GM21786 (cell line): ENCODE results near the gene MTMR12.
A peak's percentile ranks its signal among the peaks of the same experiment; 100 is the strongest.
"Not testable (repeated sequence)": the region's sequence is repeated elsewhere in the genome, so short reads cannot be mapped to it uniquely, and the experiment has no call there.

Experiments used
- ATAC-seq: cut with Tn5 transposase; IDR thresholded peaks from one replicate; pipeline ENCODE4 v1.9.1; 2021; ENCODE audit not compliant: unreplicated experiment

MTMR12 gene

GRCh38 chr5:32325062-32325461, 12.3 kb upstream of the MTMR12 start:
- peak; percentile 76 for ATAC-seq

DNA sequence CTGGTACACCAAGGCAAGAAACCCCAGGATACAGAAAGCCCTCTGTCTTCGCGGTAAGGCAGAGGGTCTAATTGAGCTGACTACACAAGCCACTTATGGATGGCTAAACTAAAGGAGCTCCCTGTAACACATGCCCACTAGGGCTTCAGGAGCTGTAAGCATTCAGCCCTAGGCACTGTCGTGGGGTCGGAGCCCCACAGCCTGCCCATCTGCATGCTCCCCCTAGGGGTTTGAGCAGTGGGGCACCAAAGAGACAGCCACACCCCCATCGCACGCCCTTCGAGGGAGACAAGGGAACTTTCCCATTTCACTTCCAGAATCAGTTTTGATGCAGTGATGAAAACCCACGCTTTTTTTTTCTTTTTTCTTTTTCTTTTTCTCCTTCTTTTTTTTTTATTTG, 11.0 kb upstream of the MTMR12 start:
- ATAC-seq, result no peak

DNA sequence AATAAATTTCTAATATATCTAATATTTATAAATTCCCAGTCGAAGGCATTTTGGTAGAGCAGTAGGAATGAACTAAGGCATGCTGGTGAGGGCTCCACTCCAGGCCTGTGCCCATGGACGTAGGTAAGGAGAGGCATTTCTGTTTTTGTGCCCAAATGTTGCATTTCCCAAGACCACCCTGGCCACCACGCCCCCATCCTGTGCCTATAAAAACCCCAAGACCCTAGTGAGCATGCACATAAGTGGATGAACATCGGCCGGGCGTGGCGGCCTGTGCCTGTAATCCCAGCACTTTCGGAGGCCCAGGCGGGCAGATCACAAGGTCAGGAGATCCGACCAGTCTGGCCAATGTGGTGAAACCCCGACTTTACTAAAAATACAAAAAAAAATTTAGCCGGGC, 10.1 kb upstream of the MTMR12 start:
- ATAC-seq, result no peak

DNA sequence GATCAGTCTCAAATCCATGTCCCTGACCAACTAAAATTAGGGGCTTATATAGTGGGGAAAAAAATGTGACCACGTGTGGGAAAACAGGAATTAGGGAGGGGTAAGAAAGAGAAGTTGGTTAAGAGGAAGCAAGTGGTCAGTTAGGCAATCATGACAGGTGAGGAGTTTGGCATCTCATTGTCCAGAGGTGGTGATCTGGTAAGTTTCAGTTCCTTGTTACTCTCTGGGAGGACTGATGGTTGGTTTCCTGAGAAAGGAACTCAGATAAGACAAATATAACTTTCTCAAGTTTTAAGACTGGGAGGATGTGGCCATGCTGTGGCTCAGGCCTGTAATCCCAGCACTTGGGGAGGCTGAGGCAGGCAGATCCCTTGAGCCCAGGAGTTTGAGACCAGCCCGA, 9.0 kb upstream of the MTMR12 start:
- not testable (repeated sequence) for ATAC-seq

DNA sequence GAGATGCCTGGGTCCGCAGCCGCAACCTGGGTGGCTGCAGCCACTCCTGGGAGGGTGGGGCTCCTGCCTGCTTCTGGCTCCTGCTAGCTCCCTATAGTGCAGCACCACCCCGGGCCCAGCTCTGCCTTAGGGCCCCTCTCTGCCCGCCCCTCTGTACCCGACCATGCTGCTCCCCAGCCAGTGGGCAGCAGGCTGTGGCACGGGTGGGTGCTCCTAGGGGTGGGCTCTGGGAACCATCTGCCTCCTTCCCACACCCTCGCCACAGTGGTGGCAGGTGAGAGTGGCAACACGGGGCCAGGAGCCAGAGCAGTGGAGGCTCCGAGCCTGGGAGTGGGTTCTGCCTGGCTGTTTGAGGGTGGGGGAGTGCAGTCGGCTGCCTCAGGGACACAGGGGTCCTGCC, 7.8 kb upstream of the MTMR12 start:
- no peak for ATAC-seq

DNA sequence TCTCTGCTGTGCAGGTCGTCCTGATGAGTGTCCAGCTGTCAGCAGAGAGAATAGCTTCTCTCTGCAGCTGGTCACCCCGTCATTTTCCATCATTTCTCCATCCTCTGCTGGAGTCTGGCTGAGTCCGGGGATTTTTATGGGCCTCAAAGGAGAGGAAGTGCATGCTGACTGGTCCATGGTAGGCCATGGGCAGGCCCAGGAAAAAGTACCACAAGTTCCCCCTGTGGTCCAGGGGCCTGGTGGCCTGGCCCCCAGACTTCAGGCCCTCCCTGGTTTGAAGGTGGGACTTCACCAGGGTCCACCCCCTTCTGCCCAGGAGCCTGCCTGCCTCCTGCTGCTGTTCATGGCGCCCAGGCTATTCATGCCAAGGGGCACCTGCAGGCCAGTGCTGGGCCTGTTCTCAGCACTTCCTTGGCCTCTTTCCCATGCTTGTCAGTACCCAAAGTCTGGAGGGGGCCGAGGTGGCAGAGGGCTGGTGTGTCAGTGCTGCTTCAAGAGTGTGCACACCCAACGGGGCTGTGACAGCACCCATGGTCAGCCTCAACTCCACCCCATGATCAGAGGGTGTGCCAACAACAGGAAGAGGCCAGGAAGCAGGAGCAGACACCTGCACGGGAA, 7.3 kb upstream of the MTMR12 start:
- ATAC-seq, result no peak

DNA sequence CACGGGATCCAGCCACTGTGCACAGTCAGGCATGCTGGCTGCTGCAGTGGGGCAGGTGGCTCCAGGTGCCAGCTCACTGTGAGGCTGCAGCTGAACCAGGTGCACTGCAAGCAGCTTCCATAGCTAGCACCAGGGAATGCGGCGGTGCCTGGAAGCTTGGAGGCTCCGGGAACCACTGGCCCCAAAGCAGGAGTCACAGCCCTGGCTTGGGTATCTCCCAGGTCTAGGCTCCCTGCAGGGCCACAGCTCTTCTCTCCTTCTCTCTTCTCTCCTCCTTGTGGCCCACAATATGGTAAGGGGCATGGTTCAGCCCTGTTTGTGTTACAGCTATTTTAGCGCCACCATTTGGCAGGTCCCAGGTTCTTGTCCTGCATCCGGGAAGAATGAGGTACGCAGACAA, 6.7 kb upstream of the MTMR12 start:
- ATAC-seq, result no peak

- no peak for ATAC-seq
Measured at GRCh38 chr5:32317041-32317440, 4.3 kb upstream of the MTMR12 start.

GRCh38 chr5:32315221-32316014, 2.7 kb upstream of the MTMR12 start:
- ATAC-seq, result no peak

GRCh38 chr5:32314658-32315057, 1.9 kb upstream of the MTMR12 start:
- ATAC-seq, result no peak

DNA sequence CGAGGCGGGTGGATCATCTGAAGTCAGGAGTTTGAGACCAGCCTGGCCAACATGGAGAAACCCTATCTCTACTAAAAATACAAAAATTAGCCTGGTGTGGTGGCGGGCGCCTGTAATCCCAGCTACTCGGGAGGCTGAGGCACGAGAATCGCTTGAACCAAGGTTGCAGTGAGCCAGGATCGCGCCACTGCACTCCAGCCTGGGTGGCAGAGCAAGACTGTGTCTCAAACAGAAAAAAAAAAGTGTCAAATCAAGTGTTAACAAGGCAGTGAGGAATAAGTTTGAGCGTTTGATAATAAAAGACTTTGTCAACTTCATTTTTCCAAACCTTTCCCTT, 1.4 kb upstream of the MTMR12 start:
- not testable (repeated sequence) for ATAC-seq

- peak; percentile 15 for ATAC-seq
Measured at GRCh38 chr5:32312197-32312594, 543 bp downstream of the MTMR12 start.

DNA sequence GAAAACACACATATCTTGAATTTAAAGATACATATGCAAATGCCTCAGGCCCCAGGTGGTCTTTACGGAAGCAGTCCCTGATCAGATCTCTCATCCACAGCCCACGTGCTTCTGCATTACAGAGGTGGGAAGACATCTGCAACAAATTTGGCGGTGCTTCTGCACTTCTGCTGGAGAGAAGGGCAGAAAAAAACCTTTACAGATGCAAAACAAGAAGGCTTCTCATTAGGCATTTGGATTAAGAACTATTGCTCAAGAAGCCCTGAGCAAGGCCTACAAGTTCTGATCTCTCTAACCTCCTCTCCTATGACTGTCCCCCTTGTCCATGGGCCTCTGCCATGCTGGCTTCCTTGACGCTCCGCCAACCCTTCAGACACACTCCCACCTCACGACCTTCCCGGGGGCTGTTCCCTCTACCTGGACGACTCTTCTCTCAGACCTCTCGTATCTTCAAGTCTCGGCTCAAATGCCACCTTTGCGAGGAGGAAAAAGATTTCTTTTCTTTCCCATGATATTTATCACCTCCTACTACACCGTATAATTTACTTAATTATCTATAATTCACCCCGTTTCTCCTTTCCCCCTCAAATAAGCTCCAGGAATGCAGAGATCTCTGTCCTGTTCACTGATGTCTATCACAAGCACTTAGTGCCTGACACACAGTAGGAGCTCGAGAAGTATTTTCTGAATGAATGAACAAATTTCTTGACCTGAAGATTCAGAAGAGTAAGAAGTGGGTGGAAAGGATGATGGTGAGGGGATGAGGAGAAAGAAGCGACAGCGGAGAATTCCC, 1.1 kb downstream of the MTMR12 start:
- ATAC-seq, result no peak

GRCh38 chr5:32309761-32310160, 3.0 kb downstream of the MTMR12 start:
- ATAC-seq, result no peak

GRCh38 chr5:32308946-32309345, 3.8 kb downstream of the MTMR12 start:
- no peak for ATAC-seq

- ATAC-seq, result no peak
Measured at GRCh38 chr5:32307769-32308194, 5.0 kb downstream of the MTMR12 start.

DNA sequence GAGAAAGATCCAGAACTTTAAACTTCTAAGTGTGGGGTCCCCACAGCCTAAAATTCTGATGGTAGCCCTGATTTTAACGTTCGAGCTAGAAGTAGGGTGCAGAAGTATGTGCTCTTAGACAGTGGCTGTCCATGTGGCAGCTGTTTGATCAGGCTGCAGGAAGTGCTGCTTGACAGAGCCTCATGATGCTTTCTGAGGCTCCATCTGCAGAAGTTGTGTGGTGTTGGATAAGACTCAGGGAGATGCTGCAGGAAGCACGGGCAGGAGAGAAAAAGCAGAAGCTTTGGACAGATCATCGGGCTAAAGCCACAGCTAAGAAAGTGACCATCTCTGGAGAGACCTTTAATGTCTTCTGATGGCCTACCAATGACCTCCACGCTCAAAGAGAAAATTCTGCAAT, 8.1 kb downstream of the MTMR12 start:
- no peak for ATAC-seq

GRCh38 chr5:32303755-32304120, 9.0 kb downstream of the MTMR12 start:
- ATAC-seq, result no peak

DNA sequence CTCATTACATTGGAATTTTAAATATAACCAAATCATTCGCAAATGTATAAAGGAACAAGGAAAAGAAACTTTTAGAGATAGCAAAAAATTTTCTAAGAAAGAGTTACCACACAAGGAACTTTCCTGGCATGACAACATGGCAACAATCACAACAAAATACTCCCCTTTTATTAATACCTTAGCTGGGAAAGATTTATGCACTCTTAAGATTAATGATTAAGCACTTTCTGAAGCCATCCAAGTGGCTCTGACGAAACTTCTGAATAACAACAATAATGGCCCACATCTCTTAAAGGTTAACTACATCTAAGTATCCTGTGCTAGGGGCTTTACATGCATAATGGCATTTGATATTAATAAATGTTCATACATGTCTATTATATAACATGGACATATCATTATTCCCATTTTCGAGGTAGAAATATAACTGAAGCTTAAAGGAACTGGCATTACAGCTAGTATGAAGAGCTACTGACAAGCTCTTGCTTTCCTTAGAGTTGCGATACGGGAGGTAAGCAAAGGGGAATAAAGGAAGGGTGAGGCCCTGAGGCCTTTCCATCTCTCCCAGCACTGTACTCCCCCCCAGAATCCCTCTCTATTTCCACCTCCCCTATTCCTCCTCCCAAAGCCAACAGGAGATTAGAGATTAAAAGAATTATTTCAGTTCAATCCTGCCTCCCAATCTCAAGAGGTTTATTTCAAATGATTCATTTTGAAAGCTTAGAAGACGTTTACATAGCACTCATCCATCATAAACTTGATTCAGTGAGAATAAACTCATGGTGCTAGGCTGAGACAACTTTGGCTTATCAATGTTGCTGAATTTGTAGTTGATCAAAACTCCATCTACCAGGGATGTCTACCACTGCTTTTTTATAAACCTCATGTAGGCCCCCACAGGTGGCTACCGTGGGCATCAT, 9.6 kb downstream of the MTMR12 start:
- no peak for ATAC-seq

DNA sequence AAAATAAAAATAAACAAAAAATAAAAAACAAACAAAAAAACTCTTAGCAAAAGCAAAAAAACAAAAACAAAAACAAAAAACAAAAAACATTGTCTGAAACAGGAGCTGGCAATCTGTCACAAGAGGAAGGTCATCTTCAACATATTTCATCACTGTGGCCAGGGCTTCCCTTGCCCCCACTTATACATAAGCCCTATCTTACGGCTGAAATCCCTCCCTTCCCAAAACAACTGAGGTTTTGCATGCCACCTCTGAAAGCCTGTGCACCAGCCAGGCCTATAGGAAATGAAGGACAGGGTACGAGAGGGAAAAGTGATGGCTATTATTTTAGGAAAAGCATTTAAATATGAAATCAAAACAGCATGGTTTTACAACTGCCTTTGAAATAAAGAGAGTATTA, 10.8 kb downstream of the MTMR12 start:
- ATAC-seq, result no peak

DNA sequence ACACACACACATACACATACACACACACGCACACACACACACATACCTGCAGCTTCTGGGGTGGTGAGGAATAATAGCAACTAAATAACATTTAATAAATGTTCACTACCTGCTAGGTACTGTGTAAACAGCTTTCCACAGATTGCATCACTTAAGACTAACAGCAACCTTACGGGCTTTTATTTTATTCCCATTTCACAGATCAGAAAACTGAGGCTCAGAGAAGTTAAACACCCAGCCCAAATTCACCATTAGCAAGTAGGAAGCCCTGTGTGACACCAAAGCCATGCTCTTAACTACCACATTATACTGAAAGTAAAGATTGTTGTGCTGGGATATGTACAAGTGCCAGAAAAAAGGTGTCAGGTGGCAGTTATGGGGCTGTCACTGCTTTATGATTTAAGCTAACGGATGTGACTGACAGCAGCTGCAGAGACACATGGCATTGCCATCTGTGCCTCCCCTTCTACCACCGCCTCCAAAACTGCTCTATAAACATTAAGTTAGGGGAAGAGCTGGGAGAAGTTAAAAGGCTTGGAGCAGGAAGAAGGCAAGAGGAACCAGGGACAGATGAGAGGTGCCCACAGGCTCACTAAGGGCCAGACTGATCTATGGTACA, 13.6 kb downstream of the MTMR12 start:
- ATAC-seq, result no peak
